T-helper 17 cell (primary cell): ENCODE results near the gene FBXO31. TPM values are rescaled to one million over a fixed set of nuclear protein-coding genes. Genes with fewer than 3 reads are reported as not detected.
"Not testable (repeated sequence)": the region's sequence is repeated elsewhere in the genome, so short reads cannot be mapped to it uniquely, and the experiment has no call there.

ENCODE experiments used
- ATAC-seq: fragments of 150-1000 bp; cut with Tn5 transposase; 2 replicates; pipeline ENCODE4 v1.10.0; 2021; ENCODE audit warnings: mild to moderate bottlenecking, moderate library complexity
- DNase-seq, 3 donors: peaks; one replicate each; pipeline versions ENCODE4 v3.0.0 to v3.0.0-alpha.2; 2020 to 2021
- H3K9me3 ChIP-seq: one replicate; pipeline ENCODE4 v1.7.0; 2013; ENCODE audit warnings: low read length, mild to moderate bottlenecking; ENCODE audit not compliant: control insufficient read depth, poor library complexity, severe bottlenecking
- H3K27ac Mint-ChIP-seq: one replicate; pipeline ENCODE4 v1.8.0; 2022; ENCODE audit warnings: mild to moderate bottlenecking, moderate library complexity, mixed read lengths
- H3K27me3 Mint-ChIP-seq: one replicate; pipeline ENCODE4 v1.8.0; 2022; ENCODE audit warnings: mixed read lengths
- H3K36me3 Mint-ChIP-seq: one replicate; pipeline ENCODE4 v1.8.0; 2022; ENCODE audit warnings: low read depth, mixed read lengths
- H3K4me1 Mint-ChIP-seq: one replicate; pipeline ENCODE4 v1.8.0; 2022; ENCODE audit warnings: mild to moderate bottlenecking, mixed read lengths
- H3K4me3 Mint-ChIP-seq: one replicate; pipeline ENCODE4 v1.8.0; 2022; ENCODE audit warnings: mild to moderate bottlenecking, moderate library complexity, mixed read lengths
- total RNA-seq, 4 donors: library from RNA in 2 of 4; stranded (reverse) in 2 of 4; gene quantifications; one replicate each; pipeline ENCODE4 v1.2.3 and lab custom pipeline; 2022 to 2026

FBXO31 gene
- total RNA-seq, 2 donors from 2014 or later: 32.7 to 41.7 TPM

DNA sequence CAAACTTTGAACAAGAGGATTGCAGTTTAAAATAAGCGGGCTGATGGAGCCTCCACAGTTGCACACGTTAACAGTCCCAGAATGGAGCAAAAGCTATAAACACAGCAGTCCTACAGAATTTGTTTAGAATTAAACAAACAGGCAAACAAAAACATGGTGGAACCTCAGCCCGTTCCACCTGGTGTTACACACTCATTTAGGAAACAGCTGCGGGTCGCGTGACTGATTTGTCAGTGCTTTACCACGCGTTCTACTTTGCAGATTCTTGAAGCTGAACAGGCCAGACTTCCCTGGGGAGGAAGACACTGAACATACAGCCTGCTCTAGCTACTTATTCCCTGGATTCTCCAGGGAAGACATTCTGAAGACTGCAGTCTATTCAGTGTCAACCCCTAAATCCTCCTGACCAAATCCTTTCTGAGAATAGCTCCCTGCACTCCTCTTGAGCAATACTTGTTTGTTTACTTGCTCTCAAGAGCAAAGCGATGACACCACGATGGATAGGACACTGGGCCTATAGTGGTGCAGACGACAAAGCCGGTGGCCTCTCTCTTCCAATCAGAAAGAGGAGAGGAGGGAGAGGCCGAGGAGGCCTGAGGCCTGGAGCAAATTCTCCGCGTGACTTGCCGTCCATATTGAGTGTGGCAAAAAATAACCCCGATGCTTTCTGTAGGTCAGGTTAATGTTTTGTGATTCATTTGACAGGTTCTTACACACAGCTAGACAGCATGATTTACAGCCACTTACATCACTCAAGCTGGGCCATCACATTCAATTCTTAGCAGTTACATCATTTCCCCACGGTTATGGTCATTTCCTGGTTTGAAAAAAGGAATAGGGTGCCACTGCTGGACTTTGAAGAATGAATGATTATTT is 4.6 kb upstream of the FBXO31 start:
- Mint-ChIP-seq H3K4me1 (peaks cover 33% of the 10 kb centered on the region), H3K4me3 (peak overlapping the region; percentile 21)

DNA sequence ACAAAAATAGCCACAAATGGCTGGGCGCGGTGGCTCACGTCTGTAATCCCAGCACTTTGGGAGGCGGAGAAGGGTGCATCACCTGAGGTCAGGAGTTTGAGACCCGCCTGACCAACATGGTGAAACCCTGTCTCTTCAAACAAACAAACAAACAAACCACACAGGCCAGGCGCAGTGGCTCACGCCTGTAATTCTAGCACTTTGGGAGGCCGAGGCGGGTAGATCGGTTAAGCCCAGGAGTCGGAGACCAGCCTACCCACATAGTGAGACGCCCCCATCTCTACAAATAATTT is 1.2 kb upstream of the FBXO31 start:
- not testable (repeated sequence) for DNase-seq, ATAC-seq, H3K36me3 Mint-ChIP-seq, H3K9me3 ChIP-seq, H3K27me3 Mint-ChIP-seq
- Mint-ChIP-seq H3K27ac (peak overlapping the region; percentile 94), H3K4me1 (peaks cover 54% of the 10 kb centered on the region), H3K4me3 (peak overlapping the region; percentile 88)

More for the DNA sequence above, 4.6 kb upstream of the FBXO31 start:
- DNase-seq: peak; percentile 66 to 79 (median 72)
- Mint-ChIP-seq H3K27ac (peak overlapping the region; percentile 94), H3K36me3 (peaks cover 2% of the 10 kb centered on the region), H3K27me3 (no peaks in the 10 kb centered on the region)
- peak; percentile 75 for ATAC-seq
- no peaks in the 10 kb centered on the region for H3K9me3 ChIP-seq

DNA sequence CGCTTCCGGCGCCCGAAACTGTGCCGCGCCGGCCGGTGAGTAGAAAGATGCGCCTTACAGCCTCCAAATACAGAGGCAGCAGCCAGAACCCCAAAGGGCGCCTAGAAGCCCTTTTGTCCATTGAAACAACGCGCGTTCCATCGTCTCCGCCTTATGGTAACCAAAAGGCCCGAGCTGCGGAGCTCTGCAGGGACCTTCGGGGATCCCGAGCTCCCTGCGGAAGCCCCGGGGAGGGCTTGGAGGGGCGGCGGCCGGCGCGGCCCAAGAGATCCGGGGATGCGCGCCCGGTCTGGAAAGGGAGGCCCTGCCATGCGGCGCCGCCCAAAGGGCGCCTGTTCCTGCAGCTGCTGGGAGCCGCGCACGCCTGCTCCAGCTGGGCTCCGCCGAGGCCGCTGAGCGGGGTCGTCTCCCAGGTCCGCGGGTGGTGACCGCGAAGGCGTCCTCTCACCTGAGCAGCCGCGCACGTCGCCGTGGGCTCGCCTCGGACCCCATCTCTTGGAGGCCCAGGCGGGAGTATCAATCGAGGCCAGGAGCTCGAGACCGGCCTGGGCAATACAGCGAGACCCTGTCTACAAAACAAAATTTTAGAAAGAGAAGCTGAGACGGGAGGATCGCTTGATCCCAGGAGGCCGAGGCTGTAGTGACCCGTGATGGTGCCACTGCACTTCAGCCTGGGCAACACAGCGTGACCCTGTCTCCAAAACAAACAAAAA is 742 bp upstream of the FBXO31 start:
- no peaks in the 10 kb centered on the region for H3K9me3 ChIP-seq
- Mint-ChIP-seq H3K4me3 (peak overlapping the region; percentile 88), H3K27ac (peak overlapping the region; percentile 94), H3K27me3 (no peaks in the 10 kb centered on the region), H3K36me3 (peaks cover 2% of the 10 kb centered on the region), H3K4me1 (peaks cover 54% of the 10 kb centered on the region)
- DNase-seq (peak in 1 of 3 donors; percentile 24), ATAC-seq (no peak)

DNA sequence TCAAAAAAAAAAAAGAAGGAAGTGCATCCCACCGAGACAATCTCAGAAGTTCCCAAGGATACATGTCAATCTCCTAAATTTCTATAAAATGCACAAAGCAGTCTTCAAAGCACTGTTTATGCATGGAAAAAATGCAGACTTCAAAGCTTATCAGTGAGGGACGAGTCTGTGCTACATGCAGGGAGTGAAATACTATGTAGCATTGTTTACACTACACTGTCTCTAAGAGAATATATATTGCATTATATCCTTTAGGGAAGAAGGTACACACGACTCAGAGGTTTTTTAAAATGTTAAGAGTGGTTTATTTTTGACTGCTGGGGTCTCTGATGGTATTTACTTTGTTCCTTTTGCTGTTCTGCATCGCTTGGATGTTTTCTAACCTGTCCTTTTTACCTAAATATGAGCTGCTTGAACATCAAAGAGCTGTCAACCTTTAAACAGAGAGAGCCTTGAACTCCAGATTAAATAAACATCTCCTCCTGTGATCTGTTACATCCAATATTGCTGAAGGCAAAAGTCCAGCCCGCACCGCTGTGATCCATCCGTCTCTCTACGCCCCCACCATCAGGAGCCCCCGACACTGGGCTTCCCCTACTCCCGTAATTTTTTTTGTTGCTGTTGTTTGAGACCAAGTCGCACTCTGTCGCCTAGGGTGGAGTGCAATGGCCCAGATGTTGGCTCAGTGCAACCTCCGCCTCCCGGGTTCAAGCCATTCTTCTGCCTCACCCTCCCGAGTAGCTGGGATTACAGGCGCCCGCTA is 1.4 kb downstream of the FBXO31 start:
- Mint-ChIP-seq H3K4me1 (peaks cover 48% of the 10 kb centered on the region), H3K36me3 (peaks cover 2% of the 10 kb centered on the region), H3K27ac (peak overlapping the region; percentile 90), H3K27me3 (no peaks in the 10 kb centered on the region), H3K4me3 (peak overlapping the region; percentile 89)
- H3K9me3 ChIP-seq: no peaks in the 10 kb centered on the region
- DNase-seq: no peak
- ATAC-seq: no peak

DNA sequence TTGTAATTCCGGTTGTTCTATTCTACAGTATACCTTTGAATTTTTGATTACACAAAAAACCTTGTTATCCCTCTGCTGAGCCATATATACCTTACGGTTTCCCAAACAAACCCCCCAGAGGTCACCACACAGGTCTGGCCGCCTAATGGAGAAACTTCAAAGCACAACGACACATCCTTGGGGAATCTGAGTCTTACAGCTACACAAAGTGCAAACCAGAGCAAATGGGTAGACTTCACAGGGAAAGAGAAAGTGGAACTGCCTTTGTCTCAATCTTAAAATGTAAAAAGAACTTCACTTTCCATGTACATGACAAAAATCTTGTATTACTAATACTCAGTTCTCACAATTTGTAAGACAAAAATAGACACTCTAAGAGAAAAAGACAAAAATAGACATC is 2.7 kb downstream of the FBXO31 start:
- peaks cover 2% of the 10 kb centered on the region for H3K36me3 Mint-ChIP-seq
- H3K27ac Mint-ChIP-seq: peak overlapping the region; percentile 90
- H3K4me1 Mint-ChIP-seq: peaks cover 49% of the 10 kb centered on the region
- H3K9me3 ChIP-seq: no peaks in the 10 kb centered on the region
- H3K27me3 Mint-ChIP-seq: no peaks in the 10 kb centered on the region
- DNase-seq (no peak), ATAC-seq (no peak)
- H3K4me3 Mint-ChIP-seq: peak overlapping the region; percentile 84

DNA sequence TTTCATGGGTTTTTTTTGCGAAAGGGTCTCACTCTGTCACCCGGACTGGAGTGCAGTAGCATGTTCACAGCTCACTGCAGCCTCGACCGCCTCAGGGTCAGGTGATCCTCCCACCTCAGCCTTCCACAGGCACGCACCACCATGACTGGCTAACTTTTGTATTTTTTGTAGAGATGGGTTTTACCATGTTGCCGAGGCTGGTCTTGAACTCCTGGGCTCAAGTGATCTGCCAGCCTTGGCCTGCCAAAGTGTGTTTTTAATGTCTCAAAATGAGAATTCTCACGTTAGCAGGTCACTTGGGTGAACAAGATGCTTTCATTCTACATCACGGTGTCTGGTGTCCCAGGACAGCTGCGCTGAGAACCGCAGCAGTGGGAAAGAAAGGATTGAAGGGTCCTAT is 3.2 kb downstream of the FBXO31 start:
- no peak for DNase-seq
- no peaks in the 10 kb centered on the region for H3K27me3 Mint-ChIP-seq
- H3K4me3 Mint-ChIP-seq: no peak overlapping the region
- H3K9me3 ChIP-seq: no peaks in the 10 kb centered on the region
- peak overlapping the region; percentile 90 for H3K27ac Mint-ChIP-seq
- ATAC-seq: no peak
- H3K36me3 Mint-ChIP-seq: peaks cover 2% of the 10 kb centered on the region
- H3K4me1 Mint-ChIP-seq: peaks cover 53% of the 10 kb centered on the region

DNA sequence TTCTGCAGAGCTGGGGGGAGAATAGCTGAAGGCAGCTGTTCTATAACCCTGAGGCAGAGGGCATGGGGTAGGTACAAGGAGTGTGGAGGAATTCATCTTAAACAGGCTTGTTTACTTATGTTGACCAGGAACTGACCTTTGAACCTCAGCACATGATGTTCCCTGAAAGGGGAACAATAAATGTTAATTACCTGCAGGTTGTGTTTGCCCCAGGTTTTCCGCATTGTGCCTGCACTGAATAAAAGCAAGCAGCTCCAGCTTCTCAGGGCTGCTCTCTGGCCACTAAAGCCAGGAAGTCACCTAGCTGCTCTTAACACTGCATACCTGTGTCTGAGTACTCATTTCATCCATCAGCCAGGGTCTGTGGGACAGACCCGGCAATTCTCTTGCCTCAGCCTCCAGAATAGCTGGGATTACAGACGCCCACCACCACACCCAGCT is 4.2 kb downstream of the FBXO31 start:
- H3K9me3 ChIP-seq, H3K27me3 Mint-ChIP-seq, DNase-seq, H3K36me3 Mint-ChIP-seq, ATAC-seq, H3K27ac Mint-ChIP-seq: not testable (repeated sequence)
- Mint-ChIP-seq H3K4me3 (peak overlapping the region; percentile 58), H3K4me1 (peaks cover 49% of the 10 kb centered on the region)

DNA sequence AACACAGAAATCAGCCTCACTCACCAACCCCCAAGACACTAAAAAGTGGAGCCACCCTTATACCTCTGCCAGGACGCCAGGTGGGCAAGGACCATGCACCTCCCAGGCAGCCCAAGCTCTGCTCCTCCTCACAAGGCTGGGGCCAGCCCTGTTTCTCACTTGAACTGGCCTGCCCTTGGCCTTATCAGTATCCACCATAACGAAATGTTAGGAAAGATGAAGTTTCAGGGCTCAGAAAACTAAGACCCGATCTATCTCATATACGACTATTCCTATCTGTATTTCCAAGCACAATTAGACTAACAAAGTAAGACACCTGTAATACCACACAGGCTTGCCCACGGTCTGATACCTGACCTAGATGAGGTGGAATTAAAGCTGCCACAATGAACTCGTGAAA is 6.9 kb downstream of the FBXO31 start:
- H3K27me3 Mint-ChIP-seq: no peaks in the 10 kb centered on the region
- H3K36me3 Mint-ChIP-seq: no peaks in the 10 kb centered on the region
- ATAC-seq (no peak), DNase-seq (no peak)
- peak overlapping the region; percentile 47 for H3K27ac Mint-ChIP-seq
- no peaks in the 10 kb centered on the region for H3K9me3 ChIP-seq
- peaks cover 42% of the 10 kb centered on the region for H3K4me1 Mint-ChIP-seq
- no peak overlapping the region for H3K4me3 Mint-ChIP-seq

- Mint-ChIP-seq H3K4me3 (no peak overlapping the region), H3K27ac (peak overlapping the region; percentile 47), H3K36me3 (no peaks in the 10 kb centered on the region)
Measured at GRCh38 chr16:87375426-87376135, 8.0 kb downstream of the FBXO31 start.

DNA sequence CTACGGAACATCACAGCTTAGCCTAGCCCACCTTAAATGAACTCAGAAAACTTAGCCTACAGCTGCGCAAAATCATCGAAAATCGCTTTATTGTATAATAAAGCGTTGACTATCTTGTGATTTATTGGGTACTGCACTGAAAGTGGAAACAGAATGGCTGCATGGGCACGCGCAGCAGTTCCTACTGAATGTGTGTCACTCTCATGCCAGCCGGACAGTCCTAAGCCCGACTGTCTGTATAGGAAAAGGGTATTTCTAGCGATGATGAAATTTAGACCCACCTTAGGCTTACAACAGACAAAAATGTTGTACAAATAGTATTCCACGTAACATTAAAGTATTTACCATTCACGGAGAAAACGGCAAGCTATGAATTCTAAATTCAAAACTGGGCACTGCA is 9.3 kb downstream of the FBXO31 start:
- Mint-ChIP-seq H3K4me1 (peaks cover 35% of the 10 kb centered on the region), H3K27me3 (no peaks in the 10 kb centered on the region), H3K36me3 (peaks cover under 1% of the 10 kb centered on the region), H3K4me3 (no peak overlapping the region), H3K27ac (no peak overlapping the region)
- DNase-seq (no peak), ATAC-seq (no peak)
- H3K9me3 ChIP-seq: no peaks in the 10 kb centered on the region

More at GRCh38 chr16:87375426-87376135, 8.0 kb downstream of the FBXO31 start:
- H3K27me3 Mint-ChIP-seq: no peaks in the 10 kb centered on the region
- DNase-seq: no peak
- peaks cover 36% of the 10 kb centered on the region for H3K4me1 Mint-ChIP-seq
- no peaks in the 10 kb centered on the region for H3K9me3 ChIP-seq
- ATAC-seq: no peak

GRCh38 chr16:87372305-87372704 is 11.3 kb downstream of the FBXO31 start:
- H3K4me1 Mint-ChIP-seq: peaks cover 41% of the 10 kb centered on the region

DNA sequence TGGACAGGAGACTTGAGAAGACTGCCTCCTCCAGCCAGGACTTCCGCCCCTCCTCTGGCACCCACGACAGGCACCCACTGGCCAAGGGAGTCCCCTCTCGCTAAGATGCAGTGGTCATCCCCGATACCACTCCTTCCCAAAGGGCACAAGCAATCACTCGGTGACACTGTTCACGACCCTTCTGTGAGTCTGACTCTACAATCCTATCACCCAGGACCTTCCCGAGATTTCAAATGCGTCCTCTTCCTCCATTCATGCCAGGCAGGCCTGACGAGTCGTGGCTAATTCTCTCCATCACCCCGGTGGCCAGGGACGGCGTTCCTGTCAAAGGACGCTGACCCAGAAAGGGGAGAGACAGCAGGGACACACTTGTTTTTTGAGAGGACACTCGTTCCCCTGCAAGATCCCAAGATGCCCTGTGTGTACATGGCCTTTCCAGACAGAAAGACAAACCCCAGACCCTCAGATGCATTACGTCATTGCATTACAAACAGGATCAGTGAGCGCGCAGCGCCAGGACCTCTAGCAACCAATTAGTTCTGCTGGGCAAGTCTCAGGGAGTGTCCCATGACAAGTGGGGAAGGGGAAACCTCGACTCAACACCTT is 12.2 kb downstream of the FBXO31 start:
- Mint-ChIP-seq H3K4me3 (no peak overlapping the region), H3K27me3 (no peaks in the 10 kb centered on the region), H3K36me3 (peaks cover 2% of the 10 kb centered on the region), H3K27ac (no peak overlapping the region), H3K4me1 (peaks cover 36% of the 10 kb centered on the region)
- ATAC-seq (no peak), DNase-seq (no peak)
- no peaks in the 10 kb centered on the region for H3K9me3 ChIP-seq

More at GRCh38 chr16:87372305-87372704, 11.3 kb downstream of the FBXO31 start:
- no peak for DNase-seq
- no peaks in the 10 kb centered on the region for H3K9me3 ChIP-seq
- no peak overlapping the region for H3K4me3 Mint-ChIP-seq
- H3K36me3 Mint-ChIP-seq: peaks cover 2% of the 10 kb centered on the region
- no peak overlapping the region for H3K27ac Mint-ChIP-seq
- H3K27me3 Mint-ChIP-seq: no peaks in the 10 kb centered on the region
- ATAC-seq: no peak
